ENCODE measurements around the gene THAP9. TPM values are rescaled to one million over a fixed set of nuclear protein-coding genes. Genes with fewer than 3 reads are reported as not detected.

The THAP9 gene
- polyA plus RNA-seq, 3 donors = 1.4 to 1.9 (median 1.4) TPM

- Histone ChIP-seq H2AFZ (ENCODE audit: insufficient read depth, low read depth, low read length, poor library complexity, severe bottlenecking) (no peak overlapping the region), H3K9me3 (replicated peaks in 1 of 2; ENCODE audit: control insufficient read depth in 1 of 2, insufficient read depth in 1 of 2, low read length in 2 of 2) (no peaks in the 10 kb centered on the region), H3K4me1 (ENCODE audit: control insufficient read depth in 1 of 2, insufficient read depth in 2 of 2, low read length in 2 of 2) (no peaks in the 10 kb centered on the region), H3K79me2 (ENCODE audit: insufficient read depth, low read length) (no peaks in the 10 kb centered on the region), H3K4me2 (replicated peaks; ENCODE audit: extremely low read depth, low read length, poor library complexity, severe bottlenecking) (no peak overlapping the region), H3K36me3 (replicated peaks in 1 of 2; ENCODE audit: control insufficient read depth in 1 of 2, insufficient read depth in 2 of 2, low read length in 2 of 2) (peaks cover 9 to 64% of the 10 kb centered on the region in 2 donors), H3K9ac (ENCODE audit: insufficient read depth, low read length, poor library complexity, severe bottlenecking) (no peak overlapping the region), H3K4me3 (replicated peaks in 1 of 3; ENCODE audit: low read depth in 2 of 3, low read length in 3 of 3) (no peak overlapping the region), H3K27ac (ENCODE audit: low read depth in 1 of 2, low read length in 2 of 2) (no peak overlapping the region), H3K27me3 (ENCODE audit: control insufficient read depth in 2 of 2, insufficient read depth in 2 of 2, low read length in 2 of 2) (no peaks in the 10 kb centered on the region), H4K20me1 (ENCODE audit: insufficient read depth, low read length) (no peaks in the 10 kb centered on the region)
- no peaks in the 10 kb centered on the region for H3K9me3 Mint-ChIP-seq
- intact Hi-C loops (cut with micrococcal nuclease) = no loop called here
- H3K27ac Mint-ChIP-seq = no peak overlapping the region
- H3K4me1 Mint-ChIP-seq = no peaks in the 10 kb centered on the region
- TF ChIP-seq CTCF (IDR thresholded peaks at IDR 0.05) = no peak
- no peak overlapping the region for H3K4me3 Mint-ChIP-seq
- no peak for DNase-seq
- H3K36me3 Mint-ChIP-seq = peaks cover 25 to 30% of the 10 kb centered on the region in 2 donors
- H3K27me3 Mint-ChIP-seq (ENCODE audit: low read depth in 3 of 3) = no peaks in the 10 kb centered on the region
Measured at GRCh38 chr4:82947498-82947897, 47.0 kb downstream of the THAP9 start.

GRCh38 chr4:82948647-82949204, 48.2 kb downstream of the THAP9 start:
- no peak for DNase-seq
- Mint-ChIP-seq H3K4me1 (no peaks in the 10 kb centered on the region), H3K27me3 (ENCODE audit: low read depth in 3 of 3) (no peaks in the 10 kb centered on the region), H3K27ac (no peak overlapping the region), H3K4me3 (no peak overlapping the region), H3K36me3 (peaks cover 23 to 30% of the 10 kb centered on the region in 2 donors), H3K9me3 (peaks cover 0 to 2% (median 0%) of the 10 kb centered on the region in 7 donors)
- Histone ChIP-seq H3K79me2 (ENCODE audit: insufficient read depth, low read length) (peaks cover 8% of the 10 kb centered on the region), H4K20me1 (ENCODE audit: insufficient read depth, low read length) (no peaks in the 10 kb centered on the region), H3K36me3 (replicated peaks in 1 of 2; ENCODE audit: control insufficient read depth in 1 of 2, insufficient read depth in 2 of 2, low read length in 2 of 2) (peaks cover 11 to 52% of the 10 kb centered on the region in 2 donors), H3K4me2 (replicated peaks; ENCODE audit: extremely low read depth, low read length, poor library complexity, severe bottlenecking) (no peak overlapping the region), H3K27me3 (ENCODE audit: control insufficient read depth in 2 of 2, insufficient read depth in 2 of 2, low read length in 2 of 2) (no peaks in the 10 kb centered on the region), H3K4me3 (replicated peaks in 1 of 3; ENCODE audit: low read depth in 2 of 3, low read length in 3 of 3) (no peak overlapping the region), H3K9ac (ENCODE audit: insufficient read depth, low read length, poor library complexity, severe bottlenecking) (no peak overlapping the region), H3K9me3 (replicated peaks in 1 of 2; ENCODE audit: control insufficient read depth in 1 of 2, insufficient read depth in 1 of 2, low read length in 2 of 2) (no peaks in the 10 kb centered on the region), H3K4me1 (ENCODE audit: control insufficient read depth in 1 of 2, insufficient read depth in 2 of 2, low read length in 2 of 2) (no peaks in the 10 kb centered on the region), H3K27ac (ENCODE audit: low read depth in 1 of 2, low read length in 2 of 2) (no peak overlapping the region), H2AFZ (ENCODE audit: insufficient read depth, low read depth, low read length, poor library complexity, severe bottlenecking) (no peak overlapping the region)
- no CpG with 5 or more reads among the region's 1 CpG for WGBS (ENCODE audit: insufficient coverage)
- intact Hi-C loops (cut with micrococcal nuclease) = no loop called here
- TF ChIP-seq CTCF (IDR thresholded peaks at IDR 0.05) = no peak
